HepG2 (cell line): Measurements from ENCODE around the gene C2orf92. TPM values are rescaled to one million over a fixed set of nuclear protein-coding genes. Genes with fewer than 3 reads are reported as not detected.

Experiments
- BCL3 ChIP-seq: sonication (generic); formaldehyde crosslinking; IDR thresholded peaks from 2 replicates; pipeline ENCODE4 v1.5.1; 2020; ENCODE audit warnings: mild to moderate bottlenecking, missing genetic modification reagents, moderate library complexity
- CEBPZ ChIP-seq: IDR thresholded peaks from 2 replicates; pipeline ENCODE4 v1.6.1; 2012; ENCODE audit warnings: low read length, improper control_type of control experiment
- NFE2 ChIP-seq: sonication (generic); formaldehyde crosslinking; IDR thresholded peaks from 2 replicates; pipeline ENCODE4 v1.4.0; 2020; ENCODE audit warnings: missing genetic modification reagents
- PPARG ChIP-seq: conservative IDR thresholded peaks from 2 replicates; pipeline ENCODE4 v1.6.1; 2016; ENCODE audit warnings: missing biosample characterization, missing genetic modification reagents
- RERE ChIP-seq: IDR thresholded peaks from 2 replicates; pipeline ENCODE4 v1.6.1; 2016; ENCODE audit warnings: low read depth, missing genetic modification reagents, missing compliant biosample characterization
- SMARCC2 ChIP-seq: fragments of 450-650 bp; IDR thresholded peaks from 2 replicates; pipeline ENCODE4 v1.6.1; 2017; ENCODE audit warnings: antibody characterized with exemption, mild to moderate bottlenecking
- SP140L ChIP-seq: sonication (generic); formaldehyde crosslinking; IDR thresholded peaks from 2 replicates; pipeline ENCODE4 v1.4.0; 2020; ENCODE audit warnings: missing genetic modification reagents, borderline replicate concordance
- TSC22D2 ChIP-seq: sonication (generic); formaldehyde crosslinking; IDR thresholded peaks from 2 replicates; pipeline ENCODE4 v1.5.1; 2020; ENCODE audit warnings: missing genetic modification reagents, mild to moderate bottlenecking, borderline replicate concordance
- XBP1 ChIP-seq: sonication (generic); formaldehyde crosslinking; IDR thresholded peaks from 2 replicates; pipeline ENCODE4 v1.5.0; 2020; ENCODE audit warnings: missing genetic modification reagents
- ZBTB7B ChIP-seq: sonication (generic); formaldehyde crosslinking; IDR thresholded peaks from 2 replicates; pipeline ENCODE4 v1.4.0; 2020; ENCODE audit warnings: missing genetic modification reagents
- ZNF431 ChIP-seq: sonication (generic); formaldehyde crosslinking; IDR thresholded peaks from 2 replicates; pipeline ENCODE4 v1.9.0; 2022; ENCODE audit warnings: missing genetic modification reagents, low read depth, mild to moderate bottlenecking, borderline replicate concordance
- ZNF678 ChIP-seq: sonication (generic); formaldehyde crosslinking; IDR thresholded peaks from 2 replicates; pipeline ENCODE4 v1.4.0; 2020; ENCODE audit warnings: mild to moderate bottlenecking, missing genetic modification reagents
- polyA plus RNA-seq, 8 experiments: library from polyadenylated mRNA; depleted of rRNA in 3 of 8; stranded (reverse) in 7 of 8; unstranded in 1 of 8; fragments of >200 nt; fragmentation: Illumina TruSeq in 4 of 8; extraction: Trizol in 4 of 8; gene quantifications; 2 replicates each; pipeline versions ENCODE4 v1.2.1 to v1.2.3, GENCODE V29; 2011 to 2016; ENCODE audit warnings: low read depth in 4 of 8, missing spikeins in 1 of 8, mixed read lengths in 1 of 8; ENCODE audit not compliant: insufficient read depth in 1 of 8
- total RNA-seq, 5 experiments: library from RNA; depleted of rRNA; stranded (reverse); fragments of >200 nt; fragmentation: Illumina TruSeq; extraction: Trizol; gene quantifications; 2 replicates each; pipeline ENCODE4 v1.2.3, GENCODE V29; 2016; ENCODE audit warnings: low read depth in 1 of 5

C2orf92 gene
- total and polyA plus RNA-seq, 2 of the 13 experiments (the other 11 are each of a cell fraction or from before 2014, with no cell fraction given): 4.9 to 5.0 TPM

- no peak for TF ChIP-seq RERE
- no peak for TF ChIP-seq ZNF678
- no peak; the same call in 1 of the 2 replicates for TF ChIP-seq ZBTB7B (CRISPR knock-in tag)
- TF ChIP-seq SP140L (CRISPR knock-in tag): 0 out of 2 replicates have a peak, but pooled peaks have one; percentile 44
- TF ChIP-seq ZNF431 (CRISPR knock-in tag): no peak
- TF ChIP-seq XBP1: no peak
- no peak for TF ChIP-seq SMARCC2
- no peak for TF ChIP-seq BCL3 (CRISPR knock-in tag)
- TF ChIP-seq PPARG (CRISPR knock-in tag): no peak
- 0 out of 2 replicates have a peak, but pooled peaks have one; percentile 7 for TF ChIP-seq TSC22D2 (CRISPR knock-in tag)
- TF ChIP-seq CEBPZ: no peak
- no peak for TF ChIP-seq NFE2
These were observed 6.5 kb upstream of the C2orf92 start (continued) for GRCh38 chr2:97662895-97663625.
